NB4 (cell line): Measurements from ENCODE around the gene C2CD3.

Experiments
- DNase-seq: peaks from one replicate; pipeline ENCODE4 v3.0.0; 2010; ENCODE audit warnings: low read depth
- H3K4me3 ChIP-seq: one replicate; pipeline ENCODE4 v1.5.1; 2011; ENCODE audit warnings: mild to moderate bottlenecking, low read depth, low read length, moderate library complexity
- CTCF ChIP-seq: IDR thresholded peaks from one replicate; pipeline ENCODE4 v1.5.1; 2012; ENCODE audit warnings: low read depth, low read length
- MAX ChIP-seq: IDR thresholded peaks from 2 replicates; pipeline ENCODE4 v1.6.1; 2011; ENCODE audit warnings: low read depth, low read length
- MYC ChIP-seq: IDR thresholded peaks from 2 replicates; pipeline ENCODE4 v1.6.1; 2011; ENCODE audit warnings: low read depth, low read length
- POLR2A ChIP-seq: IDR thresholded peaks from 2 replicates; pipeline ENCODE4 v1.6.1; 2011; ENCODE audit warnings: mild to moderate bottlenecking; ENCODE audit not compliant: insufficient read length; ENCODE audit errors: extremely low read depth

C2CD3 gene

GRCh38 chr11:74170694-74171629 lies at the start of gene C2CD3, which contains the start of gene PPME1:
TSS of gene C2CD3 (minus strand) at chr11:74171002. CDS start at chr11:74170792, 210 bp downstream.
TSS of gene PPME1 (plus strand) at chr11:74171289. CDS start at chr11:74171422, 133 bp downstream.
- peak; percentile 100 for DNase-seq
- H3K4me3 ChIP-seq: peak within 1 kb of the TSS; percentile 87
- TF ChIP-seq MAX (peak; percentile 83), MYC (peak; percentile 62), CTCF (no peak), POLR2A (peak; percentile 86)

- H3K4me3 ChIP-seq: no peak overlapping the region
- no peak for TF ChIP-seq MAX
- no peak for DNase-seq
These were observed 49.6 kb upstream of the C2CD3 start for GRCh38 chr11:74220376-74220775.

GRCh38 chr11:74212533-74212932 lies 41.7 kb upstream of the C2CD3 start:
- DNase-seq: no peak
- TF ChIP-seq CTCF (no peak), MYC (no peak), POLR2A (no peak)
- H3K4me3 ChIP-seq: no peak overlapping the region

GRCh38 chr11:74208507-74208906 lies 37.7 kb upstream of the C2CD3 start:
- H3K4me3 ChIP-seq: no peak overlapping the region
- TF ChIP-seq MAX (no peak), CTCF (no peak), POLR2A (no peak)
- DNase-seq: no peak

- no peak for DNase-seq
- no peak for TF ChIP-seq MAX
- H3K4me3 ChIP-seq: no peak overlapping the region
These were observed 35.9 kb upstream of the C2CD3 start for GRCh38 chr11:74206746-74207145.

- TF ChIP-seq POLR2A: no peak
- no peak for TF ChIP-seq MYC
- TF ChIP-seq MAX: no peak
- no peak for TF ChIP-seq CTCF
- no peak overlapping the region for H3K4me3 ChIP-seq
- DNase-seq: no peak
These were observed 34.4 kb upstream of the C2CD3 start for GRCh38 chr11:74205181-74205580.

GRCh38 chr11:74204701-74205100 lies 33.9 kb upstream of the C2CD3 start:
- no peak for DNase-seq
- no peak overlapping the region for H3K4me3 ChIP-seq
- no peak for TF ChIP-seq CTCF
- TF ChIP-seq POLR2A: no peak
- TF ChIP-seq MYC: no peak
- no peak for TF ChIP-seq MAX
